Lower leg skin (tissue), 4 donors: Measurements from ENCODE around the gene GGT5. TPM values are rescaled to one million over a fixed set of nuclear protein-coding genes. Genes with fewer than 3 reads are reported as not detected.

Experiments used
- DNase-seq, 2 donors: peaks; one replicate each; pipeline ENCODE4 v3.0.0-alpha.2; 2019; ENCODE audit warnings: low spot score in 2 of 2
- H3K4me3 ChIP-seq: fragments of 200-600 bp; sonication (generic); 2 replicates; pipeline ENCODE4 v1.5.1; 2017; ENCODE audit warnings: mild to moderate bottlenecking, low read depth; ENCODE audit not compliant: poor library complexity, severe bottlenecking
- POLR2A ChIP-seq, 2 donors: fragments of 450-650 bp; IDR thresholded peaks; one replicate each; pipeline ENCODE4 v1.6.1; 2016 to 2017; ENCODE audit warnings: antibody characterized with exemption in 2 of 2, mild to moderate bottlenecking in 1 of 2, moderate library complexity in 1 of 2
- WGBS, 2 donors: methylation state at CpG; one replicate each; pipeline ENCODE4 v1.1.5; 2018; 5-methylcytosine and 5-hydroxymethylcytosine counted together
- intact Hi-C: fragments of 100-400 bp; cut with DNase I; formaldehyde crosslinking; loops from one replicate; pipeline ENCODE4 v1.15.0; 2023; ENCODE audit warnings: low total_unique reads
- total RNA-seq, 4 donors: library from RNA; depleted of rRNA; stranded (reverse); fragments of >200 nt; gene quantifications; one replicate each; pipeline ENCODE4 v1.1.0, GENCODE V29; 2016
- TF ChIP-seq, protein P1 (sequence below), 3 donors: fragments of 450-650 bp; IDR thresholded peaks; one replicate each; pipeline ENCODE4 v1.5.1; 2016; ENCODE audit warnings: antibody characterized with exemption in 3 of 3, mild to moderate bottlenecking in 3 of 3, moderate library complexity in 2 of 3

GGT5 gene
- total RNA-seq, 4 donors from 2014 or later: 9.7 to 54.4 (median 15.3) TPM

DNA sequence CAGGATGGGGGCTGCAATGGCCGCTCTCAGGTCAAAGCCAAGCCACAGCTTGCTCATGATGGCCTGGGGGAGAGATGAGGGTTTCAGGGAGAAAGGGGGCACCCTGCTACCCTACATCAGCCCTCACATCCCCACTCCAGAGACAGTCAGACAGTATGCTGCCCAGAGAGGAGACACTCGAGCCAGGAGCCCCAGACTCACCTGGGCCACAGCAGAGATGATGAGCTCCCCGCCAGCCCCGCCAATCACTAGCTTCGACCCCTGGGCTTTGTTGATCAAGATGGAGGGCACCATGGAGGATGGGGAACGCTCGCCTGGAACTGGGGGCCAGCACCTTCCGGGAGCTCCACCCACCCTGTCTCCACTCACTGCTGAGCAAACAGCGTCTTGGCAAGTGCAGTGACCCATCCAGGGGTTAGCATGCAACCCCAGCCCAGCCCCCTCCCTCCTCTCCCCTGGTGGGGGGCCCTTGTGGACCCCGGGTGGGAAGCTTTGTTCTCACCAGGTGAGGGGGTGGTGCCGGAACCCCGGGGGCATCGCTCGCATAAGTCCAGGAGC, 19.8 kb downstream of the GGT5 start:
- no peak for TF ChIP-seq POLR2A (IDR thresholded peaks at IDR 0.05)
- TF ChIP-seq, protein P1, sequence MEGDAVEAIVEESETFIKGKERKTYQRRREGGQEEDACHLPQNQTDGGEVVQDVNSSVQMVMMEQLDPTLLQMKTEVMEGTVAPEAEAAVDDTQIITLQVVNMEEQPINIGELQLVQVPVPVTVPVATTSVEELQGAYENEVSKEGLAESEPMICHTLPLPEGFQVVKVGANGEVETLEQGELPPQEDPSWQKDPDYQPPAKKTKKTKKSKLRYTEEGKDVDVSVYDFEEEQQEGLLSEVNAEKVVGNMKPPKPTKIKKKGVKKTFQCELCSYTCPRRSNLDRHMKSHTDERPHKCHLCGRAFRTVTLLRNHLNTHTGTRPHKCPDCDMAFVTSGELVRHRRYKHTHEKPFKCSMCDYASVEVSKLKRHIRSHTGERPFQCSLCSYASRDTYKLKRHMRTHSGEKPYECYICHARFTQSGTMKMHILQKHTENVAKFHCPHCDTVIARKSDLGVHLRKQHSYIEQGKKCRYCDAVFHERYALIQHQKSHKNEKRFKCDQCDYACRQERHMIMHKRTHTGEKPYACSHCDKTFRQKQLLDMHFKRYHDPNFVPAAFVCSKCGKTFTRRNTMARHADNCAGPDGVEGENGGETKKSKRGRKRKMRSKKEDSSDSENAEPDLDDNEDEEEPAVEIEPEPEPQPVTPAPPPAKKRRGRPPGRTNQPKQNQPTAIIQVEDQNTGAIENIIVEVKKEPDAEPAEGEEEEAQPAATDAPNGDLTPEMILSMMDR (IDR thresholded peaks at IDR 0.05): no peak
- intact Hi-C loops: no loop called here
- 87 to 89% methylated on average over 10 to 14 of the region's 14 CpGs for WGBS, 2 donors

DNA sequence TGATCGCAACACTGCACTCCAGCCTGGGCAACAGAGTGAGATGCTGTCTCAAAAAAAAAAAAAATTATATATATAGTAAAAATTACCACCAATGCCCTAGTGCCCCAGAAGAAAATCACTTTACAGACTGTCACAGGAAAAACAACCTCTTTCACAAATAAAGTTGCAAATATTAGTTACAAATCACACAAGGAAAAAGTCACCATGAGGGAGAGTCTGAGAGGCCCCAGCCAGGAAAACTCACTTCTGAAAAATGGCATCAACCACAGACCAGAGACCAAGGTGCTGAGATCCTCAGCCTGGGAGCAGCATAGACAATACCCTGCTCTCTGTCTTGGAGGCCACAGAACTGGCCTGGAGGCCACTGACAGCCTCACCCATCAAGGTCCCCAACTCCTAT, 20.4 kb downstream of the GGT5 start:
- whole genome bisulfite sequencing, 2 donors: 96 to 100% methylated on average over 1 of the region's 1 CpG
- intact Hi-C loops: no loop called here
- no peak for DNase-seq
- no peak overlapping the region for H3K4me3 ChIP-seq
- TF ChIP-seq POLR2A (IDR thresholded peaks at IDR 0.05): no peak
- TF ChIP-seq, protein P1 (IDR thresholded peaks at IDR 0.05): no peak

More for the DNA sequence above, 19.8 kb downstream of the GGT5 start:
- no peak overlapping the region for H3K4me3 ChIP-seq
- DNase-seq: no peak

DNA sequence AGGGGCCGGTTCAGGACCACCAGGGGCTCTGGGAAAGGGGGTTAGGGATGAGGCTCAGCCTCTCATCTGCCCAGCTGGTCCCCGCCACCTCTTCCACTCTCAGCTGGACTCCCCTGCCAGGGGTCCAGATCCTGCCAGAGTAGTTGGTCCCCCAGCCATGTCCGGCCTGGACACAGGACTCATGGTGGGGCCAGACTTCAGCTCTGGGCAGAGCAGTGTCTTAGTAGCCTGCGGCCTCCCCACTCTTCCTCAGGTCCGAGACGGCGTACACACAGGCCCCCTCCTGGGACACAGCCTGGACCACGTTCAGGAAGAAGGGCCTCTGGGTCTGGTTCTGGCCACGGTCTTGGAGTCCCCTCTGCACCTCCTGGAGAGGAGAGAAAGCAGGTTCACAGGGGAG, 25.1 kb downstream of the GGT5 start:
- TF ChIP-seq, protein P1 (IDR thresholded peaks at IDR 0.05): no peak
- no peak for TF ChIP-seq POLR2A (IDR thresholded peaks at IDR 0.05)
- 91 to 94% methylated on average over 9 of the region's 9 CpGs for WGBS, 2 donors
- H3K4me3 ChIP-seq: no peak overlapping the region
- intact Hi-C loops: no loop called here
- DNase-seq: no peak

- WGBS, 2 donors: 84 to 88% methylated on average over 3 of the region's 3 CpGs
- intact Hi-C loops: no loop called here
- H3K4me3 ChIP-seq: no peak overlapping the region
- TF ChIP-seq POLR2A (IDR thresholded peaks at IDR 0.05): no peak
- TF ChIP-seq, protein P1 (IDR thresholded peaks at IDR 0.05): no peak
- DNase-seq: no peak
Measured at GRCh38 chr22:24217384-24217783, 27.5 kb downstream of the GGT5 start.

DNA sequence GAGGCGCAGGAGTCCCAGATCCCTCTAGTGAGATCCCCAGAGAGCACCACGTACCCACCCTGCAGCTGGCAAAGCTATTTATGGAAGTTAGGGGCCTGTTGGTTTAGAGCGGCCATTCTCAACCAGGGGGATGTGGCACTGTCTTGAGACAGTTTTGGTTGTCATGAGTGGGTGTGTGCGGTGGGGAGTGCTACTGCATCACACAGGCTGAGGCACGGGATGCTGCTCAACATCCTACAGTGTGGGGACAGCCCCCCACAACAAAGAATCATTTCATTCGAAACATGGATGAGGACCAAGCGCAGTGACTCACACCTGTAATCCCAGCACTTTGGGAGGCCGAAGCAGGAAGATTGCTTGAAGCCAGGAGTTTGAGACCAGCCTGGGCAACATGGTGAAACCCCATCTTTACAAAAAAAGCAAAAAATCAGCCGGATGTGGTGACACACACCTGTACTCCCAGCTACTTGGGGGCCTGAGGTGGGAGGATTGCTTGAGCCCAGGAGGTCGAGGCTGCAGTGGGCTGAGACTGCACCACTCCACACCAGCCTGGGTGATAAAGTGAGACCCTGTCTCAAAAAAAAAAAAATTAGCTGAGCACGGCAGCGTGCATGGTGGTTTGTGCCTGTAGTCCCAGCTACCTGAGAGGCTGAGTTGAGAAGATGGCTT, 28.2 kb downstream of the GGT5 start:
- DNase-seq: no peak
- 92 to 93% methylated on average over 12 of the region's 12 CpGs for WGBS, 2 donors
- TF ChIP-seq POLR2A (IDR thresholded peaks at IDR 0.05): no peak
- TF ChIP-seq, protein P1 (IDR thresholded peaks at IDR 0.05): no peak
- no peak overlapping the region for H3K4me3 ChIP-seq
- intact Hi-C loops: no loop called here
